HG03066 (cell line): ENCODE data around the gene STOX2.

Experiments
- ATAC-seq: cut with Tn5 transposase; IDR thresholded peaks from one replicate; pipeline ENCODE4 v1.9.1; 2021; ENCODE audit warnings: low read depth; ENCODE audit not compliant: unreplicated experiment

Gene STOX2

GRCh38 chr4:183905081-183905592, at the start of gene STOX2:
Gene STOX2 (plus strand): TSS chr4:183905307. CDS start chr4:183906791, 1,484 bp downstream.
- ATAC-seq = no peak

- ATAC-seq = no peak
Measured at GRCh38 chr4:183855323-183856190, 49.5 kb upstream of the STOX2 start.

GRCh38 chr4:183857040-183857439, 48.1 kb upstream of the STOX2 start:
- ATAC-seq = no peak

- no peak for ATAC-seq
Measured at GRCh38 chr4:183858011-183858615, 47.0 kb upstream of the STOX2 start.

GRCh38 chr4:183860119-183860518, 45.0 kb upstream of the STOX2 start:
- ATAC-seq = no peak

- ATAC-seq = no peak
Measured at GRCh38 chr4:183860731-183861130, 44.4 kb upstream of the STOX2 start.

- ATAC-seq = no peak
Measured at GRCh38 chr4:183861426-183861825, 43.7 kb upstream of the STOX2 start.

GRCh38 chr4:183863155-183863825, 41.8 kb upstream of the STOX2 start:
- ATAC-seq = no peak

- no peak for ATAC-seq
Measured at GRCh38 chr4:183867247-183867646, 37.9 kb upstream of the STOX2 start.

- no peak for ATAC-seq
Measured at GRCh38 chr4:183870997-183871396, 34.1 kb upstream of the STOX2 start.

- no peak for ATAC-seq
Measured at GRCh38 chr4:183871581-183871980, 33.5 kb upstream of the STOX2 start.

GRCh38 chr4:183872531-183872930, 32.6 kb upstream of the STOX2 start:
- ATAC-seq = no peak

GRCh38 chr4:183873409-183874185, 31.5 kb upstream of the STOX2 start:
- ATAC-seq = no peak

- no peak for ATAC-seq
Measured at GRCh38 chr4:183875251-183875825, 29.8 kb upstream of the STOX2 start.

- ATAC-seq = no peak
Measured at GRCh38 chr4:183876268-183876934, 28.7 kb upstream of the STOX2 start.

- no peak for ATAC-seq
Measured at GRCh38 chr4:183878251-183878970, 26.7 kb upstream of the STOX2 start.

GRCh38 chr4:183885205-183885720, 19.8 kb upstream of the STOX2 start:
- no peak for ATAC-seq

- ATAC-seq = no peak
Measured at GRCh38 chr4:183887351-183887750, 17.8 kb upstream of the STOX2 start.

- ATAC-seq = no peak
Measured at GRCh38 chr4:183888564-183888963, 16.5 kb upstream of the STOX2 start.
